HG03442 (cell line): Measurements from ENCODE around the gene CCDC185.

Experiments used
- ATAC-seq: cut with Tn5 transposase; IDR thresholded peaks from one replicate; pipeline ENCODE4 v1.9.1; 2021; ENCODE audit warnings: mild to moderate bottlenecking, moderate library complexity; ENCODE audit not compliant: unreplicated experiment

Gene CCDC185

GRCh38 chr1:223429313-223429731 is 36.1 kb downstream of the CCDC185 start:
- ATAC-seq = no peak

DNA sequence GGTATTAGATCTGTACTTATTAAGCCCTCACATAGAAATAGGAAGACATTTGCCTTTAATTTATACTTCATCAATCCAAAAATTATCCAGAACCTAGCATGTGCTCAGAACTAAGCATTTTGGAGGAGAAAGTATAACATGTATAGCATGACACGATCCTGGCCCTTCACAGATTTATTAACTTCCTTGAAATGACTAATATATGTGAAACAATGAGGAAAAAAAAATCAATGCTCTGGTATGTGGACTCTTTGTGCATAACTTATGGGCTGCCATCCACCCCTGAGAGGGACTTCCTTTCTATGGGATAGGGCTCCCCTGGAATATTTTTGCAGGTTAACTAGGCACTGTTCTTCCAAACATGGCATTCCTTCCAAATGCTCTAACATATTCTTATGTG is 36.6 kb downstream of the CCDC185 start:
- no peak for ATAC-seq

GRCh38 chr1:223430236-223430635 is 37.0 kb downstream of the CCDC185 start:
- ATAC-seq = no peak

GRCh38 chr1:223437151-223437550 is 43.9 kb downstream of the CCDC185 start:
- no peak for ATAC-seq

- ATAC-seq = no peak
These were observed 50.2 kb downstream of the CCDC185 start for GRCh38 chr1:223443397-223443796.

GRCh38 chr1:223444411-223444810 is 51.2 kb downstream of the CCDC185 start:
- no peak for ATAC-seq
